ENCODE measurements around the gene MYADML2.

DNA sequence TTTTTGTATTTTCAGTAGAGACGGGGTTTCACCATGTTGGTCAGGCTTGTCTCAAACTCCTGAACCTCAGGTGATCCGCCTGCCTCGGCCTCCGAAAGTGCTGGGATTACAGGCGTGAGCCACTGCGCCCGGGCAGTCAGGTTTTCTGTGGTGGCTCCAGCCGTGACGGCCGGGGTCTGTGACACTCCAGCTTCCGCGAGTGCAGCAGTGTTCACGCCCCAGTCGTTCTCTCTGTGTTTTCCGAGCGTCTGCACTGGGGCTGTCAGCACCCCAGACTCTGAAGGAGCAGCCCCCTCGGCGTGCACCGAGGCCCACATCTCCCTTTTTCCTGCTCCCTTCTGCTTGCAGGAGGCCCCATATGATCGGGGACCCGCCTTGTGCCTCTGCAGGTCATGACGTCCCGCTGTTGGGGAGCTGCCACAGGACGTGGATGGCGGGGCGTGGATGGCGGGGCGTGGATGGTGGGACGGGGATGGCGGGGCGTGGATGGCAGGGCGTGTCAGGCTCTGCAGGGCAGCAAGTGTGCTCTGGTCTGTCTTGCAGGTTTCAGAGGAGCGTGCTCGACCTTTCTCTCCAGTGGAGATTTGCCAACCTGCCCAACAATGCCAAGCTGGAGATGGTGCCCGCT, 36.1 kb upstream of the MYADML2 start:
- no peak for TF ChIP-seq POLR2A (IDR thresholded peaks at IDR 0.05)
- TF ChIP-seq, protein P1, sequence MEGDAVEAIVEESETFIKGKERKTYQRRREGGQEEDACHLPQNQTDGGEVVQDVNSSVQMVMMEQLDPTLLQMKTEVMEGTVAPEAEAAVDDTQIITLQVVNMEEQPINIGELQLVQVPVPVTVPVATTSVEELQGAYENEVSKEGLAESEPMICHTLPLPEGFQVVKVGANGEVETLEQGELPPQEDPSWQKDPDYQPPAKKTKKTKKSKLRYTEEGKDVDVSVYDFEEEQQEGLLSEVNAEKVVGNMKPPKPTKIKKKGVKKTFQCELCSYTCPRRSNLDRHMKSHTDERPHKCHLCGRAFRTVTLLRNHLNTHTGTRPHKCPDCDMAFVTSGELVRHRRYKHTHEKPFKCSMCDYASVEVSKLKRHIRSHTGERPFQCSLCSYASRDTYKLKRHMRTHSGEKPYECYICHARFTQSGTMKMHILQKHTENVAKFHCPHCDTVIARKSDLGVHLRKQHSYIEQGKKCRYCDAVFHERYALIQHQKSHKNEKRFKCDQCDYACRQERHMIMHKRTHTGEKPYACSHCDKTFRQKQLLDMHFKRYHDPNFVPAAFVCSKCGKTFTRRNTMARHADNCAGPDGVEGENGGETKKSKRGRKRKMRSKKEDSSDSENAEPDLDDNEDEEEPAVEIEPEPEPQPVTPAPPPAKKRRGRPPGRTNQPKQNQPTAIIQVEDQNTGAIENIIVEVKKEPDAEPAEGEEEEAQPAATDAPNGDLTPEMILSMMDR (IDR thresholded peaks at IDR 0.05), result no peak

All from Peyer's patch (tissue), 4 donors.